ENCODE measurements around the gene BCAM.

The BCAM gene

DNA sequence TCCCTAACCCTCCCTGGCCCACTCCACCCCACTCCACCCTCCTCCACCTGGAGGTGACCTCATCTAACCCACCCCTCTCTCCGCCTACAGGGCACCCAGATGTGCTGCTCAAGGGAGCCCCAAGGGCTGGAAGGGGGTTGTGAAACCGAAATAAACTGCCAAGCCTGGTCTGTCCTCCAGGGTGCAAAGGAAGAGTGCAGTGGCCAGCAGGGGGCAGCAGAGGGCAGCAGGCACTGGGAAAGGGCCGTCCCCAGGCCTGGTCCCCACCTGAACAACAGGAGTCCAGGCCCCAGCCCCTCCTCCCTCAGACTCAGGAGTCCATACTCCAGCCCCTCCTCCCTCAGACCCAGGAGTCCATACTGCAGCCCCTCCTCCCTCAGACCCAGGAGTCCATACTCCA is 8.4 kb upstream of the BCAM start:
- no peaks in the 10 kb centered on the region for H4K20me1 ChIP-seq (ENCODE audit: insufficient read depth, low read length)
- no peaks in the 10 kb centered on the region for H3F3A ChIP-seq (ENCODE audit: insufficient read depth, low read length)
- no peaks in the 10 kb centered on the region for H3K79me2 ChIP-seq (ENCODE audit: insufficient read depth, low read length)
- H3K27ac ChIP-seq (ENCODE audit: low read depth, low read length, poor library complexity, severe bottlenecking), result no peak overlapping the region
- H3K9ac ChIP-seq (ENCODE audit: low read length), result no peak overlapping the region
- H3K36me3 ChIP-seq (ENCODE audit: insufficient read depth, low read length), result no peaks in the 10 kb centered on the region
- H2AFZ ChIP-seq (ENCODE audit: low read length), result no peak overlapping the region
- TF ChIP-seq CTCF (IDR thresholded peaks at IDR 0.05; ENCODE audit: low read length) (peak; percentile 84), EZH2 (IDR thresholded peaks at IDR 0.05; ENCODE audit: borderline replicate concordance, low read length) (no peak)
- H3K4me2 ChIP-seq (ENCODE audit: low read length), result no peak overlapping the region
- no peak overlapping the region for H3K4me3 ChIP-seq (ENCODE audit: low read depth, low read length, poor library complexity, severe bottlenecking)
- H3K9me3 ChIP-seq (ENCODE audit: low read length), result no peaks in the 10 kb centered on the region
- H3K27me3 ChIP-seq (ENCODE audit: insufficient read depth, low read length), result peaks cover 8% of the 10 kb centered on the region; the same call in 1 of the 2 replicates
- H3K9me2 ChIP-seq (ENCODE audit: low read depth, low read length), result no peaks in the 10 kb centered on the region
- no peaks in the 10 kb centered on the region for H3K4me1 ChIP-seq (ENCODE audit: insufficient read depth, low read length, severe bottlenecking)

DNA sequence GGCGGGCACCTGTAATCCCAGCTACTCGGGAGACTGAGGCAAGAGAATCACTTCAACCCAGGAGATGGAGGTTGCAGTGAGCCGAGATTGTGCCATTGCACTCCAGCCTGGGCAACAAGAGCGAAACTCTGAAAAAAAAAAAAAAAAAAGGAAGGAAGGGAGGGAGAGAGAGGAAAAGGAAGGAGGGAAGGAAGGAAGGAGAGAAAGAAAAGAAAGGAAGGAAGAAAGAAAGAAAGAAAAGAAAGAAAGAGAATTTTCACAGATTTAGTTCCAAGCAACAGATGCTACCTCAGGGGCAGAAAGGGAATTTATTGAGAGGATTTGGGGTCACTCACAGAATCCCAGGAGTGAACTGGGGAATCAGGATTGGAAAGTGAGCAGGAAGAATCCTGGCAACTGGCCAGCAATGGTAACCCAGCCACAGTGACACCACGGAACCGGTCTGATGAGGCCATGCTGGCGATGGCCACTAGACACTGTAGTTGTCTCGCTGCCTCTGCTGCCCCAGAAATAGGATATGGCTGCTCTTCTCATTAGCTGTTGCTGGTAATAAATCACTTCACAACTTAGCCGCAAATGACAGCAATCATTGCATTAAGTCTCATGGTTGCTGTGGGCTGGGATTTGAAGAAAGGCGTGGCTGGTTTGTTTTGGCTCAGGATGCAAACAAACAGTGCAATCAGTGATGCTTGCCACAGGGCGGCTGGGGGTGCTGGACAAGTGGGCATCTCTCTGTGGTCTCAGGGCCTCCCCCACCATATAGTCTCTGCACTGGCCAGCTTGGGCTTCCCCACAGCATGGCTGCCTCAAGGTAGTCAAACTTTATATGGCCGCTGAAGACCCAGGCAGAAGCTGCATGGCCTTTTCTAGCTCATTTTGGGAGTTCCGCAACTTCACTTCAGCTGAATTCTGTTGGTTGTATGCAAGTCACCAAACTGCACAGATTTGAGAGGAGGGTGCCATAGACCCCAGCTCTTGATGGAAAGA is 5.2 kb upstream of the BCAM start:
- Histone ChIP-seq H3K4me3 (ENCODE audit: low read depth, low read length, poor library complexity, severe bottlenecking) (no peak overlapping the region), H3F3A (ENCODE audit: insufficient read depth, low read length) (no peaks in the 10 kb centered on the region), H2AFZ (ENCODE audit: low read length) (no peak overlapping the region), H3K4me1 (ENCODE audit: insufficient read depth, low read length, severe bottlenecking) (no peaks in the 10 kb centered on the region), H3K4me2 (ENCODE audit: low read length) (no peak overlapping the region), H3K9me2 (ENCODE audit: low read depth, low read length) (no peaks in the 10 kb centered on the region), H3K36me3 (ENCODE audit: insufficient read depth, low read length) (no peaks in the 10 kb centered on the region), H3K27me3 (ENCODE audit: insufficient read depth, low read length) (peaks cover 10% of the 10 kb centered on the region; the same call in 1 of the 2 replicates), H3K9me3 (ENCODE audit: low read length) (no peaks in the 10 kb centered on the region), H4K20me1 (ENCODE audit: insufficient read depth, low read length) (no peaks in the 10 kb centered on the region), H3K79me2 (ENCODE audit: insufficient read depth, low read length) (no peaks in the 10 kb centered on the region), H3K9ac (ENCODE audit: low read length) (no peak overlapping the region), H3K27ac (ENCODE audit: low read depth, low read length, poor library complexity, severe bottlenecking) (no peak overlapping the region)
- TF ChIP-seq EZH2 (IDR thresholded peaks at IDR 0.05; ENCODE audit: borderline replicate concordance, low read length), result no peak
- TF ChIP-seq CTCF (IDR thresholded peaks at IDR 0.05; ENCODE audit: low read length), result no peak

DNA sequence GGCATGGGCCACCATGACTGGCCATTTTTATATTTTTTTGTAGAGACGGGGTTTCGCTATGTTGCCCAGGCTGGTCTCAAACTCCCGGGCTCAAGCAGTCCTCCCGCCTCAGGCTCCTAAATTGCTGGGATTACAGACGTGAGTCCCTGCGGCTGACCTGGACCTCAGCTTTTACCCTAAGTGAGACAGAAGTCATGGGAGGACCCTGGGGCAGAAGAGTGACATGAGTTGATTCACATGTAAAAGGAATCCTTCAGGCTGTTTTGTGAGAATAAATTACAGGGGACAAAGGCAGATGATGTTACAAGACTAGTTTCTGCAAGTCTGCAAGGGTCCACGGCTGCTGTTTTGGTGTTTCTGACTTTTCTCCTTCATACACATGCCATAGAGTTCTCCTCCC is 2.6 kb upstream of the BCAM start:
- Histone ChIP-seq H3K4me1 (ENCODE audit: insufficient read depth, low read length, severe bottlenecking) (peaks cover 3% of the 10 kb centered on the region), H3K4me2 (ENCODE audit: low read length) (no peak overlapping the region), H4K20me1 (ENCODE audit: insufficient read depth, low read length) (no peaks in the 10 kb centered on the region), H2AFZ (ENCODE audit: low read length) (no peak overlapping the region), H3K9ac (ENCODE audit: low read length) (no peak overlapping the region), H3K4me3 (ENCODE audit: low read depth, low read length, poor library complexity, severe bottlenecking) (no peak overlapping the region), H3K36me3 (ENCODE audit: insufficient read depth, low read length) (no peaks in the 10 kb centered on the region), H3K9me2 (ENCODE audit: low read depth, low read length) (no peaks in the 10 kb centered on the region), H3F3A (ENCODE audit: insufficient read depth, low read length) (no peaks in the 10 kb centered on the region), H3K79me2 (ENCODE audit: insufficient read depth, low read length) (no peaks in the 10 kb centered on the region), H3K9me3 (ENCODE audit: low read length) (no peaks in the 10 kb centered on the region), H3K27ac (ENCODE audit: low read depth, low read length, poor library complexity, severe bottlenecking) (no peak overlapping the region), H3K27me3 (ENCODE audit: insufficient read depth, low read length) (peaks cover 6% of the 10 kb centered on the region; the same call in 1 of the 2 replicates)
- no peak for TF ChIP-seq CTCF (IDR thresholded peaks at IDR 0.05; ENCODE audit: low read length)
- no peak for TF ChIP-seq EZH2 (IDR thresholded peaks at IDR 0.05; ENCODE audit: borderline replicate concordance, low read length)
